Lung (tissue), 12 donors: ENCODE results near the gene RNF183. TPM values are rescaled to one million over a fixed set of nuclear protein-coding genes. Genes with fewer than 3 reads are reported as not detected.

Source experiments
- ATAC-seq: fragments of 200-7000 bp; cut with Tn5 transposase; one replicate; pipeline ENCODE4 v1.9.1; 2020; ENCODE audit warnings: moderate number of reproducible peaks; ENCODE audit not compliant: insufficient read depth, low FRiP score
- DNase-seq, 3 donors: peaks; one replicate each; pipeline ENCODE4 v3.0.0-alpha.2; 2013 to 2017
- H3K27ac ChIP-seq, 2 donors: one replicate each; pipeline ENCODE4 v1.5.1; 2013; ENCODE audit warnings: mild to moderate bottlenecking in 2 of 2, moderate library complexity in 2 of 2, control low read depth in 1 of 2, inconsistent platforms in 1 of 2, low read depth in 1 of 2, low read length in 1 of 2
- H3K27me3 ChIP-seq, 3 donors: one replicate each; pipeline ENCODE4 v1.5.1; 2013; ENCODE audit warnings: low read length in 2 of 3; ENCODE audit not compliant: control insufficient read depth in 3 of 3, insufficient read depth in 3 of 3
- H3K36me3 ChIP-seq, 4 donors: one replicate each; pipeline ENCODE4 v1.5.1; 2013; ENCODE audit warnings: low read length in 4 of 4, mild to moderate bottlenecking in 1 of 4, moderate library complexity in 1 of 4; ENCODE audit not compliant: control insufficient read depth in 4 of 4, insufficient read depth in 4 of 4
- H3K4me1 ChIP-seq, 5 donors: one replicate each; pipeline ENCODE4 v1.5.1; 2013; ENCODE audit warnings: low read length in 5 of 5, mild to moderate bottlenecking in 2 of 5, moderate library complexity in 1 of 5; ENCODE audit not compliant: control insufficient read depth in 5 of 5, insufficient read depth in 5 of 5
- H3K4me3 ChIP-seq: one replicate; pipeline ENCODE4 v1.5.1; 2013; ENCODE audit warnings: mild to moderate bottlenecking, control low read depth, moderate library complexity
- H3K9ac ChIP-seq, 2 donors: one replicate each; pipeline ENCODE4 v1.5.1; 2013; ENCODE audit warnings: low read length in 2 of 2, control low read depth in 1 of 2; ENCODE audit not compliant: insufficient read depth in 1 of 2
- H3K9me3 ChIP-seq, 4 donors: one replicate each; pipeline ENCODE4 v1.5.1; 2013; ENCODE audit warnings: low read length in 3 of 4, mild to moderate bottlenecking in 1 of 4, moderate library complexity in 1 of 4; ENCODE audit not compliant: control insufficient read depth in 4 of 4, insufficient read depth in 3 of 4
- CTCF ChIP-seq: IDR thresholded peaks from 2 replicates; pipeline ENCODE4 v1.5.1; 2012; ENCODE audit warnings: mild to moderate bottlenecking; ENCODE audit errors: control extremely low read depth, extremely low read depth
- WGBS, 2 donors: extraction: QIAGEN DNeasy Blood & Tissue Kit; methylation state at CpG; one replicate each; pipeline ENCODE4 v1.1.7; 2013; 5-methylcytosine and 5-hydroxymethylcytosine counted together
- polyA plus RNA-seq, 2 donors: library from polyadenylated mRNA; stranded (reverse); fragments of 200-250 nt; gene quantifications; one replicate each; pipeline ENCODE4 v1.2.1, GENCODE V29; 2013
- total RNA-seq, 2 donors: library from RNA; depleted of rRNA in 1 of 2; stranded (reverse); fragments of >200 nt in 1 of 2; gene quantifications; one replicate each; pipeline ENCODE4 v1.2.1, GENCODE V29; 2014 to 2021
- donor health status: control.
- donor health status: control.
- donor health status: Bipolar disorder and iron deficiency.
- donor health status: healthy.
- donor health status: DM: yes; HTN: yes; CAD: no.

RNF183 gene
- total and polyA plus RNA-seq, 4 donors = 0.12 to 1.1 (median 0.56) TPM

- no peak overlapping the region for H3K27ac ChIP-seq
- no peak for ATAC-seq
These were observed 3.4 kb upstream of the RNF183 start for GRCh38 chr9:113306566-113306965.

GRCh38 chr9:113301548-113301947 lies 1.6 kb downstream of the RNF183 start:
- Histone ChIP-seq H3K4me1 (no peaks in the 10 kb centered on the region), H3K4me3 (no peak overlapping the region), H3K27ac (no peak overlapping the region), H3K9me3 (peaks cover 0 to 2% (median 0%) of the 10 kb centered on the region in 4 donors), H3K9ac (no peak overlapping the region), H3K36me3 (no peaks in the 10 kb centered on the region), H3K27me3 (no peaks in the 10 kb centered on the region)
- ATAC-seq = no peak
- WGBS, 2 donors = 95 to 96% methylated on average over 8 of the region's 8 CpGs
- DNase-seq = no peak
- no peak for TF ChIP-seq CTCF

More at GRCh38 chr9:113306566-113306965, 3.4 kb upstream of the RNF183 start:
- Histone ChIP-seq H3K9me3 (no peaks in the 10 kb centered on the region), H3K27me3 (no peaks in the 10 kb centered on the region), H3K36me3 (no peaks in the 10 kb centered on the region), H3K9ac (no peak overlapping the region), H3K4me3 (no peak overlapping the region), H3K4me1 (peaks cover 0 to 6% (median 1%) of the 10 kb centered on the region in 5 donors)
- no peak for DNase-seq
- 93 to 96% methylated on average over 1 of the region's 1 CpG for WGBS, 2 donors
- TF ChIP-seq CTCF = no peak

- peak; percentile 41 for ATAC-seq
- H3K27ac ChIP-seq = no peak overlapping the region
These were observed 3.3 kb downstream of the RNF183 start for GRCh38 chr9:113299800-113300292.

More at GRCh38 chr9:113299800-113300292, 3.3 kb downstream of the RNF183 start:
- Histone ChIP-seq H3K36me3 (no peaks in the 10 kb centered on the region), H3K27me3 (no peaks in the 10 kb centered on the region), H3K4me3 (no peak overlapping the region), H3K9me3 (peaks cover 0 to 2% (median 0%) of the 10 kb centered on the region in 4 donors), H3K4me1 (no peaks in the 10 kb centered on the region), H3K9ac (no peak overlapping the region)
- peak in 2 of 3 donors; percentile 55 to 65 for DNase-seq
- 33 to 36% methylated on average over 8 of the region's 8 CpGs for WGBS, 2 donors
- TF ChIP-seq CTCF = no peak
